CD4-positive, alpha-beta T cell (primary cell): ENCODE measurements around the gene PINK1. TPM values are rescaled to one million over a fixed set of nuclear protein-coding genes. Genes with fewer than 3 reads are reported as not detected.

Source experiments
- ATAC-seq: fragments of 200-7000 bp; cut with Tn5 transposase; one replicate; pipeline ENCODE4 v1.10.0; 2022; ENCODE audit warnings: mild to moderate bottlenecking; ENCODE audit not compliant: poor library complexity
- CTCF ChIA-PET: fragments of 350-600 bp; sonication (Branson Sonifier 250); formaldehyde crosslinking; loops from one replicate; lab custom pipeline; 2021; ENCODE audit warnings: antibody characterized with exemption, inconsistent platforms; lab: Charles Lee
- POLR2A ChIA-PET: fragments of 350-600 bp; sonication (Branson Sonifier 250); formaldehyde crosslinking; loops from one replicate; lab custom pipeline; 2021; ENCODE audit warnings: antibody characterized with exemption, inconsistent platforms; lab: Charles Lee
- DNase-seq, 14 experiments: peaks; one replicate each; pipeline ENCODE4 v3.0.0-alpha.2; 2013 to 2020; ENCODE audit warnings: mixed read lengths in 2 of 14
- H3K27ac ChIP-seq, 2 donors: one replicate each; pipeline versions ENCODE4 v1.5.1 to v1.7.0; 2013; ENCODE audit warnings: low read length in 2 of 2, low read depth in 1 of 2, mild to moderate bottlenecking in 1 of 2
- H3K27me3 ChIP-seq, 2 experiments: 1 replicate in 1 of 2; 2 replicates in 1 of 2; pipeline versions ENCODE4 v1.6.1 to v1.7.0; 2013; ENCODE audit warnings: low read length in 2 of 2, control low read depth in 1 of 2, mild to moderate bottlenecking in 1 of 2, moderate library complexity in 1 of 2; ENCODE audit not compliant: insufficient read depth in 2 of 2, control insufficient read depth in 1 of 2
- H3K36me3 ChIP-seq: one replicate; pipeline ENCODE4 v1.6.1; 2013; ENCODE audit warnings: low read length, control low read depth; ENCODE audit not compliant: insufficient read depth
- H3K4me1 ChIP-seq: one replicate; pipeline ENCODE4 v1.6.1; 2013; ENCODE audit warnings: low read length, control low read depth; ENCODE audit not compliant: insufficient read depth
- H3K4me3 ChIP-seq: one replicate; pipeline ENCODE4 v1.5.1; 2013; ENCODE audit warnings: mild to moderate bottlenecking, low read length, moderate library complexity
- H3K9me3 ChIP-seq, 2 experiments: 1 replicate in 1 of 2; 2 replicates in 1 of 2; pipeline versions ENCODE4 v1.6.1 to v1.7.0; 2013; ENCODE audit warnings: low read length in 2 of 2, mild to moderate bottlenecking in 2 of 2, control low read depth in 1 of 2, moderate library complexity in 1 of 2; ENCODE audit not compliant: control insufficient read depth in 1 of 2, insufficient read depth in 1 of 2
- H3K27ac Mint-ChIP-seq: one replicate; pipeline ENCODE4 v1.8.0; 2020; ENCODE audit warnings: mixed read lengths
- H3K27me3 Mint-ChIP-seq: one replicate; pipeline ENCODE4 v1.8.0; 2021; ENCODE audit warnings: mixed read lengths
- H3K36me3 Mint-ChIP-seq: one replicate; pipeline ENCODE4 v1.8.0; 2021; ENCODE audit warnings: low read depth, mixed read lengths
- H3K4me1 Mint-ChIP-seq: one replicate; pipeline ENCODE4 v1.8.0; 2021; ENCODE audit warnings: low read depth, mixed read lengths
- H3K4me3 Mint-ChIP-seq: one replicate; pipeline ENCODE4 v1.8.0; 2020; ENCODE audit warnings: mild to moderate bottlenecking, mixed read lengths
- H3K9me3 Mint-ChIP-seq: one replicate; pipeline ENCODE4 v1.8.0; 2020; ENCODE audit warnings: mixed read lengths
- CTCF ChIP-seq: fragments of 200-600 bp; IDR thresholded peaks from one replicate; pipeline ENCODE4 v1.8.0; 2022; ENCODE audit warnings: antibody characterized with exemption, mild to moderate bottlenecking
- intact Hi-C, 2 experiments: fragments of 100-400 bp; cut with DNase I in 1 of 2; cut with micrococcal nuclease in 1 of 2; formaldehyde crosslinking; loops; one replicate each; pipeline versions ENCODE4 v1.15.1 to v1.9.0; 2023 to 2025; cut with DNase I, micrococcal nuclease
- total RNA-seq, 174 experiments: library from RNA in 2 of 174; stranded (reverse) in 2 of 174; gene quantifications; one replicate each; pipeline ENCODE4 v1.2.3 and lab custom pipeline; 2021 to 2026

Gene PINK1
- total RNA-seq, 2 experiments from 2014 or later: 6.6 to 7.5 TPM

GRCh38 chr1:20645414-20645813, 12.2 kb downstream of the PINK1 start:
- no peak overlapping the region for H3K4me3 Mint-ChIP-seq
- H3K4me1 ChIP-seq: no peaks in the 10 kb centered on the region
- ChIA-PET CTCF (interaction anchor here (0.6 kb wide), 1 partner anchor 15 kb away, joined by 3 read pairs; no protein-coding TSS in a partner anchor), POLR2A (interaction anchor here (1.0 to 2.0 kb wide), 2 partner anchors 11 to 16 kb away, joined by 3 to 6 read pairs; partner anchors contain the start of gene DDOST)
- H3K27ac Mint-ChIP-seq: no peak overlapping the region
- no peaks in the 10 kb centered on the region for H3K9me3 ChIP-seq
- H3K4me1 Mint-ChIP-seq: peaks cover under 1% of the 10 kb centered on the region
- H3K4me3 ChIP-seq: no peak overlapping the region
- H3K27me3 ChIP-seq: no peaks in the 10 kb centered on the region
- intact Hi-C loops: loop anchor here in 1 of 2 experiments (10.0 kb wide), 1 partner anchor 431 kb away; no protein-coding TSS in a partner anchor
- H3K27ac ChIP-seq: no peak overlapping the region
- DNase-seq: no peak
- H3K27me3 Mint-ChIP-seq: no peaks in the 10 kb centered on the region
- H3K9me3 Mint-ChIP-seq: no peaks in the 10 kb centered on the region
- ATAC-seq: no peak
- peaks cover 39% of the 10 kb centered on the region for H3K36me3 ChIP-seq
- TF ChIP-seq CTCF: no peak
- peaks cover 59% of the 10 kb centered on the region for H3K36me3 Mint-ChIP-seq

DNA sequence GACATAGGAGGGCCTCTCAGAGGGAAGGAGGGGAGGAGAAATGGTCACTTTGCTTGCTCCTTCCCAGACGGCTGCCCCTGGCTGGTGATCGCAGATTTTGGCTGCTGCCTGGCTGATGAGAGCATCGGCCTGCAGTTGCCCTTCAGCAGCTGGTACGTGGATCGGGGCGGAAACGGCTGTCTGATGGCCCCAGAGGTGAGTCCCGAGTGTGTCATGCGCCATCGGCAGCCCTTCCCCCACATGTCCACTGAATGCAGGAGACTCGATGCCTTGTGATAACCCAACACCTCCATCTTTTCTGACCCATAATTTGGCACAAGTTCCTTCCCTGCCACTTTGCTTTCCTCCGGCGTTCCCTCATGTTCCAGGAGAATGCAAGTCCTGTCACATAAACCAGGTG, 15.2 kb downstream of the PINK1 start:
- no peaks in the 10 kb centered on the region for H3K27me3 Mint-ChIP-seq
- TF ChIP-seq CTCF: no peak
- no peak overlapping the region for H3K4me3 ChIP-seq
- H3K36me3 ChIP-seq: peaks cover 65% of the 10 kb centered on the region
- H3K27ac Mint-ChIP-seq: no peak overlapping the region
- no peaks in the 10 kb centered on the region for H3K27me3 ChIP-seq
- H3K36me3 Mint-ChIP-seq: peaks cover 79% of the 10 kb centered on the region
- H3K4me3 Mint-ChIP-seq: no peak overlapping the region
- no peak for DNase-seq
- ChIA-PET POLR2A (no interaction called here), CTCF (no interaction called here)
- no peak overlapping the region for H3K27ac ChIP-seq
- intact Hi-C loops: loop anchor here in 1 of 2 experiments (10.0 kb wide), 1 partner anchor 434 kb away; no protein-coding TSS in a partner anchor
- no peaks in the 10 kb centered on the region for H3K4me1 ChIP-seq
- H3K9me3 Mint-ChIP-seq: no peaks in the 10 kb centered on the region
- H3K4me1 Mint-ChIP-seq: no peaks in the 10 kb centered on the region
- no peak for ATAC-seq
- no peaks in the 10 kb centered on the region for H3K9me3 ChIP-seq

DNA sequence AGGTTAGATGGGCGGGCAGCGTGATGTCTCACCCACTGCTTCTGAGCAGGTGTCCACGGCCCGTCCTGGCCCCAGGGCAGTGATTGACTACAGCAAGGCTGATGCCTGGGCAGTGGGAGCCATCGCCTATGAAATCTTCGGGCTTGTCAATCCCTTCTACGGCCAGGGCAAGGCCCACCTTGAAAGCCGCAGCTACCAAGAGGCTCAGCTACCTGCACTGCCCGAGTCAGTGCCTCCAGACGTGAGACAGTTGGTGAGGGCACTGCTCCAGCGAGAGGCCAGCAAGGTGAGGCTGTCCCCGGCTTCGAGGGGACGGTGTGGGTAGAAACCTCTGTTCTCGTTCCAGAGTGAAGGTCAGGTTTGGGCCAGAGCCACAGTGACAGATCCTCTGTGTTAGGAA, 15.7 kb downstream of the PINK1 start:
- H3K4me3 ChIP-seq: no peak overlapping the region
- no peaks in the 10 kb centered on the region for H3K27me3 ChIP-seq
- no peaks in the 10 kb centered on the region for H3K9me3 Mint-ChIP-seq
- no peaks in the 10 kb centered on the region for H3K9me3 ChIP-seq
- H3K4me1 Mint-ChIP-seq: no peaks in the 10 kb centered on the region
- no peak overlapping the region for H3K27ac Mint-ChIP-seq
- H3K36me3 Mint-ChIP-seq: peaks cover 79% of the 10 kb centered on the region
- TF ChIP-seq CTCF: no peak
- no peak for DNase-seq
- peaks cover 70% of the 10 kb centered on the region for H3K36me3 ChIP-seq
- POLR2A ChIA-PET: no interaction called here
- intact Hi-C loops: loop anchor here in 1 of 2 experiments (10.0 kb wide), 1 partner anchor 434 kb away; no protein-coding TSS in a partner anchor
- CTCF ChIA-PET: interaction anchor here (0.8 kb wide), 1 partner anchor 12 kb away, joined by 4 read pairs; the partner anchor contains the start of gene DDOST
- H3K4me3 Mint-ChIP-seq: no peak overlapping the region
- ATAC-seq: no peak
- no peaks in the 10 kb centered on the region for H3K27me3 Mint-ChIP-seq
- H3K4me1 ChIP-seq: no peaks in the 10 kb centered on the region
- H3K27ac ChIP-seq: no peak overlapping the region
